KBM-7 (cell line): ENCODE data around the gene KRT3.

ENCODE experiments used
- DNase-seq: peaks from one replicate; pipeline ENCODE4 v3.0.0-alpha.2; 2015
- in situ Hi-C: fragments of 300-500 bp; cut with MboI; formaldehyde crosslinking; loops from 2 replicates; pipeline ENCODE4 v1.14.3; 2020; ENCODE audit warnings: low sequenced_read_pairs, low pct_unique_long_range_greater_than_20kb, mixed read lengths

KRT3 gene

DNA sequence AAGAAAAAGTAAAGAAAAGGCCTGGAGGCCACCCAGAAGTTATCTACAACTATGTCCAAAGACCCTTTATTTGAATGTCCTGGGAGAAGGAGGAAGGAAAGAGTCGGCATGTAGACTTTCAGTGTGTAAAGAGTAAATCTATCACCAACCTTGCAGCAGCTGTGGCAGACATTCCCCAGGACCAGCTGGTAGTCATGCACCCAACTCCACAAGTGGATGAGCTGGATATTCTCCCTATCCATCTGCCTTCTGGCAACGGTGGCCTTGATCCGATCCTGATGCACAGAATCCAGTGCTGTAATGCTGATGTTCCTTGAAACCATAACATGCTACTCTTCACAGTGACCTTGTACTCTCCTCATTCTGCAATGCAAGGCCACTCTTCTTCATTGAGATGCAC is 46.1 kb downstream of the KRT3 start:
- no peak for DNase-seq
- in situ Hi-C loops, result no loop called here

DNA sequence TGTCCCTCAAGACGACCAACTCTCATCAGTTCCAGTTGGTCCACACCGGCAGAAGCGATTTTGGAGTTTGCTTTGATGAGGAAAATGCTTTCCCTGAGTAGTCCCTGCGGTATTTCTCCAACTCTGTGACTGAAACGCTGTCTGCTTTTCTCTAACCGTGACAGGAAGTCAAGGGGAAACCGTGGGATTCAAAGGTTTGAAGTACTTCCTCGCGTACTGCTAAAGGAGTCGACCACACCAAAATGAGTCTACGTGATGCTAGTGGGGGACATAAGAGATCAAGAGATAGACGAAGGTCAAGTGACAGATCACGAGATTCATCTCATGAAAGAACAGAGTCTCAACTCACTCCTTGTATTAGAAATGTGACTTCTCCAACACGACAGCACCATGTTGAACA is 47.3 kb downstream of the KRT3 start:
- in situ Hi-C loops, result no loop called here
- no peak for DNase-seq

DNA sequence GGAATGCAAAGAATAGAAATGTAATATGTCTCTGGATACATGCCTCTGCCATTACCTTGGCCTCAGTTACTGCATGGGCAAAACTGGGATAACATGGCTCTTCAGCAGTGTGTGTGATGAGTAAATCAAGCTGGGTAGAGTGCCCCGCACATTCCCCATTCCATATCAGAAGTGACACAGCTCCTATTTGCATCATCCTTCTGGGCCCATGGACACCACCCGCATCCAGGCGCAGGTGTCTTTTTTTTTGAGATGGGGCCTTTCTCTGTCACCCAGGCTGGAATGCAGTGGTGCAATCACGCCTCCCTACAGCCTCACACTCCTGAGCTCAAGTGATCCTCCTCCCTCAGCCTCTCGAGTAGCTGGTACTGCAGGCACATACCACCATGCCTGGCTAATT is 50.4 kb downstream of the KRT3 start:
- in situ Hi-C loops, result no loop called here
- DNase-seq, result no peak

DNA sequence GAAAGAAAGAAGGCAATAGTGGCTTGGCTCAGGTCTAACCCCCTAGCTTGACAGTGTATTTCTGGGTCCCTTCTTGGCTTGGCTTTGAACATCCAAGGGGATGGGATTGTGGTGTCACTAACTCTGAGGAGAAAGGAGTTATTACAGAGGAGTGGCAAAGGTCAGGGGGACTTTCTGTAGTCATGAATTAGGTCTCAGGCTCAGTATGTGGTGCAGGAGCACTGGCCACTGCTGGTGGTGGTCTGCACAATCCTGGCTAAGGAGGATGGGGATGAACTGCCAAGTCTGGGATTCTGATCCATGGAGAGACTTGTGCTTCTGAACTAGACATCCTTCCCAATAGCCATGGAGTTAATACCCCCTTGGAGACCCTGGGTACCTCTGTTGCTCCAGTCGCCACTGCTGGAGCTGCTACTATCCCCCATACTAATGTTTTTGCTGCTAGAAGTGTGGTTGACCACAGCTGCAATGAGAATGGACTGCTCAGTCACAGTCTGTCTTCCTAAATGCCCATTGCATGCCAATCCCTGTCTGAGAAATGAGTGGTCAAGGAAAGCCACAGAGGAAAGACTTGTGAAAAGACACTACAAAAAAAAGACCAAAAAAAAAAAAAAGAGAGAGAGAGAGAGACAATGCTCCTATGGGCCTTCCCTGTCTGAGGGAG is 51.3 kb downstream of the KRT3 start:
- in situ Hi-C loops, result no loop called here
- DNase-seq, result no peak

DNA sequence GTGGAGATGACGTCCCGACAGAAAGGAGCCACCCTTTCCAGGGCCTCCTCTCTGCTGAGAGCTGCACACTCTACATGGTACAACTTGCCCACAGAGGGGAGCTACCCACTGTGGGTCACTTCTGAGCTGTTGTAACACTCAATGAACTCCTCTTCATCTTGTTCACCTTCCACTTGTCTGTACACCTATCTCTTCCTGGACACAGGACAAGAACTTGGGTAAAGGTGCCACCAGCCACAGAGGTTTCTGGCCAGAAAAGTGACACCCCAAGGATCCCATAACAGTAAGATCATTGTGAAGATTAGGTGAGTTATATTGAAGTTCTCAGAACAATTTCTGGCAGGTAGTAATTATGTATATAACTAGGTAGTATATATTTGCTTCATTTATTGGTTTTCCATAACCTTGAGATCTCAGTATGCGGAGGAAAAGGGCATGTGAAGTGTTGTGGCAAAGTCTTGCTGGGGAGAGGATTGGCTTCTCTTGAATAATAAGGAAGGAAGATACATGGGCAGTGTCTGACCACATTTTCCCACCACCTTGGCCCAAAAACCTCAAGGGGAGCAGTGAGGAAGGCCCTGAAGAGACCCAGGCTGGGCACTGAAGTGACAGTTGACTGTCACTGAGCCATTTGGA is 53.0 kb downstream of the KRT3 start:
- in situ Hi-C loops, result no loop called here

DNA sequence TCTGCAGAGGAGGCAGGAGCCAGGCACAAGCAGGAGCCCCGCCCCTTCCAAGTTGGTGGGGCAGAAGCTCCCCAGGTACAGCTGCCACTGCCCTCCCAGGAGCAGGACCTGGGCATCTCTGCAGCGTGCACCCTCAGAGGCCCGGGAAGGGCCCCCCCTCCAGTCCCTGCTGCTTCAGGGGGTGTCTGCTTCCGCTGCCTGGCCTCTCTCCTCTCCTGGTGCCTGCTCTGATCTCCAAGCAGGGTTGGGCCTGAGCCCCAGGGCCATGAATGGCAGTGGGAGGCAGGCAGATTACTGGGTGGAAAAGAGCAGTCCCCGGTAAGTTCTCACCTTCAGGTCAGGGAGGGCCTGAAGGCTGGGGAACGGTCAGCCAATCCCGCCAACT is 53.7 kb downstream of the KRT3 start:
- no peak for DNase-seq
- in situ Hi-C loops, result no loop called here

More for the DNA sequence above, 53.0 kb downstream of the KRT3 start:
- no peak for DNase-seq

DNA sequence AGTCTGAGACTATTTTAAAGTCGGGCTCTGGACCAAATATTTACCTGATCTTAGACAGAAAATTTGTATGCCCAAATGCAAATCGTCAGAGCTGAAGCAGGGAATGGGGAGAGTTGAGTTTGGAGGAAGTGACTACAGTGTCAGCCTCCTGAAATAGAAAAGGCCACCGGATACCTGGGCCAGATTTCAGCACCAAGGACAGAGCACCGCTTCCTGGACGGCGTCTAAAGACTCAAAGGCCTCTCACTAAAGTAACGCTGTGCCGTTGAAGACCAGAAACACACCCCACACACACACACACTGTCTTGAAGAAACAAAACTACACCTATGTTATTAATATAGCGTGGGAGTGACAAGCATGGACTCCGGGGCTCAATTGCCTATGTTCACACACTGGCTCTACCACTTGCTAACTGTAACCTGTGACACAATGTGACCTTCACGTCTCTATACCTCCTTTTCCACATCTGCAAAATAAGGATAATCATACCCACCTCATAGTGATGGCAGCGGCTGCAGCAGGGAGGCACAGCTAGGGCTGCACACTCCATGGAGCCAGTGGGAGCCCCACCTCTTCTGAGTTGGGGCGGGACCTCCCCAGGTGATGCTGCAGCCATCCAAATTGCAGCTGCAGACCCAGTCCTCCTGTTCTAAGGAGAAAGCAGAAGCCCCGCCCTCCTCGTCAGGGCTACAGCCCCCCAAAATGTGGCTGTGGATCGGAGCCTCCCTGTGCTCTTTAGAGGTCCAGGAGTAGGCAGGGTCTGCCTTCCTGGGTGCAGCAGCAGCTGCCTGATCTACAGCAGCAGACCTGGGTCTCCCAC is 54.3 kb downstream of the KRT3 start:
- in situ Hi-C loops, result no loop called here
- DNase-seq, result peak; percentile 64

DNA sequence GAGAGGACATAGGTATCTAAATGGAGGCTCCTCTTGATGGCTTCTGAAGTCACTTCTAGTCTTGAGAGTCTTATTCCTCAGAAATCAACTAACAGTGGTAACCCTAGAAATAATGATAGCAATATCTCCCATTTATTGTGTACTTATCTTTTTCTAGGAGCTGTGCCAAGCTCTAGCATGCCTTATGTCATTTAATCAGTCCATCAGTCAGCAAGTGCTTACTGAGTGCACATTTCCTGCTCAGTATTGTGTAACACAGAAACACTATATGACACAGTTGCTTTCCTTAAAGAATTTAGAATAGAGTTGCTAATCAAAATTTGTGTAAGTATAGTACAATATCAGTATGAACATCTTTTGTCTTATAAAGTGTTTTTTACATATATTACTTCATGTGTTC is 55.3 kb downstream of the KRT3 start:
- no peak for DNase-seq
- in situ Hi-C loops, result no loop called here

DNA sequence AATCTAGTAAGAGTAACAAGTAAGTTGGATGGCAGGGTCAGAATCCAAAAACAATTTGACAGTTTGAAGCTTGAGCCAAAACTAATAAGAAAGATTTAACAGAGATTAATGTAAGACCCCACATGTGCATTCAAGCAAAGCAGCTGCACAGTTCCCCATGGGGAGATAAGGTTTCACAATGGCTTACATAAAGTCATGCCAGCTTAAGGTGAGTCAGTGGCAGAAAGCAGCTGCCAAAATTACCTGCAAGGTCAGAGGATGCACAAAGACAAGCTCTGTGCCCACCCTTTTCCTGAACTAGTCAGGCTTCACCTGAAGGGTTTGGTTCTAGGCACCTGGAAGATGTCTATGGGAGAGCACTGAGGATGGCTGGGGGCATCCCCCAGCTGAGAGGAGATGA is 56.0 kb downstream of the KRT3 start:
- no peak for DNase-seq
- in situ Hi-C loops, result no loop called here
